GOT3 (cell line): ENCODE results near the gene LRP1B.

Source experiments
- DNase-seq: peaks from one replicate; lab custom pipeline; 2025; ENCODE audit warnings: mixed read lengths; lab: John Stamatoyannopoulos, UW

The LRP1B gene

DNA sequence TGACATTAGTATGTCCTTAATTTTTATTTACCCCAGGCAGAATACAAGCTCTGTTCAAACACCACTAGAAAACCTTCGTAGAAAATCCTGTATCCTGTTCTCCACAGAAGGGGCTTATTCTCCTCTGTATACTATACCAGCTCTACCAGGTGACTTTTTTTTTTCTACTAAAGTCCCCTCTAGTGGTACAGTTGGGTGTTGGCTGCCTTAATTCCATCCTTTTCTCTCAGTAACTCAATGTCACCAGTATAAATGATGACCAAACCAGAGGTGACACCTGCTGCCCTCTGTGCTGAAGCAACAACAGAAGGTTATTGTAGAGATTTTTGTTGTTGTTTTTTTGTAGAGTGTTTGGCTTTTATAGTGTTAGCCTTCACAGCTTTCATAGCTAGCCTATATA lies 1322.0 kb downstream of the LRP1B start:
- no peak for DNase-seq

DNA sequence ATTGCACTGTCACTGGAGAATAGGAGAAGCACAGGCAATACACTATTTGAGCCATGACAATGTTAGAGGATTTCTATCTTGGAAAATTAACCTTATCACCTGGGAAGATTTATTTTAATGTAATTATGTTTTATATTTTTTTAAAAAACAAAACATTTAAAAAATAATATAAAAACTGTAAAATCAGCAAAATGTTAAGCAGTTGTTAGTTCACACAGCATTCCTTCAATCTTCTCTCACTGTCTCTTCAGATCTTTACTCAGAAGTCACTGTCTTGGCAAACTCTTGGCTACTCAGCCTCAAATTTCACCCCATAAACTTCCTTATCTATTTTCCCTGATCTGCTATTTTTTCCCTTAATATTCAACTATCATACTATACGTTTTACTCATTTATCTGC lies 1322.6 kb downstream of the LRP1B start:
- no peak for DNase-seq

DNA sequence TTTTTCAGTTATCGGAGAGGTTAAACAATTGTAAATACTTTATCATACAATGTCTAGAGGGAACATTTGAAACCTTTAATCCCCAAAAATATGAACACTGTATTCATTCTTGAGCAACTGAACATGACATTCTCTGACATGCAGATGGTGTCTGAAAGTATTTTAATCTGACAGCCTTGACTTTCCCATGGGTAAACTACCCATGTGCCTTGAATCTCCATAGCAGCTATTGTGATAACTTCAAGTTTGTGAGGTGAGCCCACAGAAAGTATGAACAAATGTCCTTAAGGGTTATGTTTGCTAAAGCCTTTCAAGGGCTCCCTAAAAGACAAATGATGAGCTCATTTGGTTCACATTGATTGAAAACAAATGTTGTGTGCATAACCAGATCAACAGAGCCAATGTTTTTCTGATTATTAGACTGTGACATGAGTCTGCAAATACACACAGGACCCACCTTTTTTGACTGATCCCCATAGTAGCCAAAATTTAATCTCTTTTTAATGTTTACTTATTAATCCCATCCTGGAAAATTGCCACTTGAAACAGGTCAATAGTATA lies 1326.0 kb downstream of the LRP1B start:
- no peak for DNase-seq

DNA sequence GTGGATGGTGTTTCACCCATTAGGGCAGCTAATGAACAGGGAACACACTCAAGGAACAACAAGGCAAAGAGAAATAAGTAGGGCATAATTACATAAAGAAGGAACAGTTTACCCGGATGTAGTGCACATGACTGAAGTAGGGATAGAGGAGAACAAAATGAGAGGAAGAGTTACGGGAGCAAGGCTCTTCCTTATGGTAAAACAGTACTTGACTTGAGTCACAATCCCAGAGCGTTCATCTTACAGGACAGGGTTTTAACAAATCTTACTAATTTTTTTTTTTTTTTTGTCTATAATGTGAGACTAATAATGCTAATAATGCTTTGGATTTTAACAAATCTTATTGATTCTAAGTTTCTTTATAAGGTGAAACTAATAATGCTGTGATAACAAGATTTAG lies 1329.5 kb downstream of the LRP1B start:
- DNase-seq = no peak

DNA sequence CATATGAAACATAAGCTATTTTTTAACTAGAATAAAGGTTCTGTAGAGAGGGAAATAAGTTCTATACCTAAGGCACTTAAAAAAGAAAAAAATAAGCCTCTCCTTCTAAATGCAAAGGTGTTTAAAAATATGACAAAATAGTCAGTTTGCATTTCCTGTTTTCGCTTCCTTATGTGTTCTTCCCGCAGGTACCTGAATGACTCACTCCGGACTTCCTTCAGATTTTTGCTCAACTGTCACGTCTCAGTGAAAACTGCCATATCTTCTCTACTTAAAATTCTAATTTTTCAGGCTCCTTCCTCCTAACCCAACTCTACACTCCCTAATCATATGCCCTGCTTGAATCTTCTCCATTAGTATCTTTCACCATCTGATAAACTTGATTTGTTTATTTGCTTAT lies 1333.1 kb downstream of the LRP1B start:
- DNase-seq = no peak

DNA sequence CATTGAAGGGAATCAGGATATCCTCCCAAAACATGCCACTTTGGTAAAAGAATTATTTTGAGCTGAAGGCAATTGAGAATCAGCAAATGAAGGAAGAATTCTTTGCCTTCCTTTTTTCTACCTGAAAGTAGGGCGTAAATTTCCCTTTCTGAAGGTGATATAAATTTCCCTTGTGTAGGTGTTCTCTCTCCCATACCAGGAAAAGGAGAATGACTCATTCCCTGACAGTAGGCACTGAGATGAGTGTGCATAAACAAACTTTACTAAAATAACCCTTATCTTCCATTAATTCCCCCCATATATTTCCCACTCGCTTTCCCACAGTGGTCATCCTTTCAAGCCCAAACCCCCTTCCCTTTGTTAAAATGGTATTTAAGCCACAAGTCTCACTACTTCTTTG lies 1339.0 kb downstream of the LRP1B start:
- no peak for DNase-seq

DNA sequence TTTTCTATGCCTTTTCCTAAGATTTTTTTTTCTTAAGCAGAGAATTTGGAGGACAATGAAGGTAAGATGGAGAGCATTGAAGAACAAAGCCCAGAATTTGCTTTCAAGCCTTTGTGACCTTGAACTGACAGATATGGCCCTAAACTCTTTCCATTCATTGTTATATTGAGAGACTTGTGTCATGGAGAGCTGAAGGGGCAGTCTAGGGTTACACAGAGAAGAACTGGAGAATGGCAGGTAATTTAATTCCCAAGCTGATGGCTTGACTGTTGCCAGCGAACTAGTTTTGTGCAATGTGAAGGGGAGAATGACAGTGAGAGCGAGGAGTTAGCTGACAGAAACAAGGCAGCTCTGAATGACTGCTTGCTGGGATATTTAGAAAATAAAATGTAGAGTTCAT lies 1344.2 kb downstream of the LRP1B start:
- no peak for DNase-seq

DNA sequence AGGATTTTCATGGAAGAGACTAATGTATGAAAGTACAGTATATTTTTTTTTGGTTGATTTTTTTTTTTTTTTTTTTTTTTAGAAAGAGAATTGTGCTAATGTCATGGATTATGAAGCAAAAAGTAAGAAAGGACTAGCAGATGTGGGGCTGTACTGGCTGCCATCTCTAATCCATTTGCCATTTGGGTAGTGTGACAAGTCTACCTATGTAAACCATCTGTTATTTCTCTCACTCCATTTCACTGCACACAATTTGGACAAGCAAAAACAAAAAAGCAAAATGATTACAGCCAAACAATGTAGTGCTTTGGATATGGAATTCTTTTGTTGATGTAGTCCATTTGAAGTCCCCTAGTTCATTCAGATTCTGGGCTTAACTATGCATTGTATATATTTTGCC lies 1355.4 kb downstream of the LRP1B start:
- no peak for DNase-seq

DNA sequence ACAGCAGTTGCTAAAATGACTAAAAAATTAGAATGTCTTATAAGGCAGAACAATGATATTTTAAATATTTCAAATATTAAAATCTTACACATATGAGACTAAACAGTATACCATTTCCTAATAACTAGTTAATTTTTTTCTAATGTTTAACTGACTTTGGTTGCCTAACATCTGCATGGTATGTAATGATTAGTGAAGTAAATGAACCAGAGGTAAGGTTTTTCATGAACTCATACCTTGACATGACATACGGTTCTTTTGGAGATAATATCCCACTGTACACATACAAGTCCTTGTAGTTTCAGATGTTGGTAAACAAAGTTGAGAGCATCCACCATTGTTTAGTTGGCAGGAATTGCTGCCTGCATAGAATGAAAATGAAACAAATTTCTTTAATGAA lies 1360.2 kb downstream of the LRP1B start:
- no peak for DNase-seq

DNA sequence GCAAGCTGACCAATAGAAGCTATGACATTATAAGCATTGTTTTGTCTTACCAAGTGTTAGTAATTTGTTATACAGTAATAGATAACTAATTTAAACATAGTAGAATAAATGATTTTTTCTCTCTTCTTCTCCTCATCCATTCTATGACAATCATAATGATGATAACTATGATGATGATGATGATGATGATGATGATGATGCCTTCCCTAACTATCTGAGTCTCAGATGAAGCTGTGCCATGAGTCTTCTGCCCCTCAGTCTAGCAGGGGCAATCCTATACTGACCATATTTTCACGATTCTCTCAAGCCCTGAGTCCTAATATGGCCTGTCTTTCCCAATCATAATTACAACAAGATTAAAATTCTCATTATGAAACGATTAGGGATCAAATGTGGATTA lies 1369.0 kb downstream of the LRP1B start:
- DNase-seq = no peak

DNA sequence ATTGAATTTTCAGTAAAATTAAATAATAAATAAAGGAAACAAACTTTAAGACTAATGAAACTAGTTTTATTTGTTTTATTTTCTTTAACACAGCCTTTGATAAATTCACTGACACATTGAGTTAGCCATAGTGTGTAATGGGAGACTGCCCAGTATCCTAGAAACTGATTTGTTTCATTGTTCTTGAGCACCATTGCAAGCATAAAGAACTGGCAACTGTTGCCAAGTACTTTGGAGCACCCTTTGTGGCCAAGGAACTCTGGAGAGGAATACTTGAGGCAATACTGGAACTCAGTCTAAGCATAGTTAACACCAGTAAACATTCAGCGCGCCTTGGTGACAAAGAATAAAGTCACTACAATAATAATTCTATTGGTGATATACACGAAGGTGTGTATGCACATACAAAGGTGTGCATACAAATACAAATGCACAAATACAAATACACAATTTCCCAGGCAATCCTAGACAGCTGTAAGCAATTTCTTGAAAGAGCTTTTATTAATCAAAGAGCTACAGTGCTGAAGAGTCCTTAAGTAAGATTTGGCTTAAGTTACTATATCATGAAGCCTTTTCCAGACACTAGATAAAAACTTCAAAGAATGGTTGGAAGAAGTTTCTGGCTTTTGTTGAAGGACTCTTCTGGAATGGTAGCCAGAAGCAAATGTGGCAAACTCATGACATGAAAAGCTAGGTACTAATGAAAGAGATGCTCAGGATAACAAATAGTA lies 1371.2 kb downstream of the LRP1B start:
- no peak for DNase-seq

DNA sequence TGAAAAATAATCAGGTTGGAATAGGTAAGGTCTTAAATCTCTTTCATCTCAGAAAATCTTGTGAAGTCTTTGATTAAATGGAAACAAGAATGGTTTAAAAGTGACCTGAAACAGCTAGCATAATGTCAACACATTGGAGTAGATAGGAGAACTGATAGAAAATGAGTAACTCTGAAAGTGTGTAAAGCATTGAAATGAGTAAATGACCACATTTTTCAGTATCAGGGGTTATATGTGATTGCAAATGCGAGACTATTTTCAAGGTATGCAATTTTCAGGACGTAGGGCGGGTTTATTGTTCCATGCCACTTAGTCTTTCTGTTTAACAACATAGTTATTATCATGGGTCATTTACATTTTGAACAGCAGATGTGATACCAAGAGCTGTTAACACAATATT lies 1383.2 kb downstream of the LRP1B start:
- DNase-seq = no peak

DNA sequence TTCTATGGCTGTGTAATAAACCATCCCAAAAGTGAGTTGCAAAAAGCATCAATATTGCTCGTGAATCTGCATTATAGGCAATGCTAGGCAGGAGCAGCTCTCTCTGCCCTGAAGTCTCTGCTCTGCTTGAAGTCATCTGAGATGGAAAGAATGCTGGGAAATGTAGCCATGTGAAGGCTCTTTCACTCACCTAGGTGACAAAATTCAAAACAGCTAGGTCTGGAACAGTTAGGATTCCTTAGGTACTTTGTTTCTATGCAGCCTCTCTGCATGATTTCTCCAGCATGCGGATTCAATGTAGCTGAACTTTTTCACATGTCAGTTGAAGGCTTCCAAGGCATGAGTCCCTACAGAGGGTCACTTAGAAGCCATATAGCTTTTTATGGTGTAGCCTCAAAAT lies 1383.7 kb downstream of the LRP1B start:
- no peak for DNase-seq

DNA sequence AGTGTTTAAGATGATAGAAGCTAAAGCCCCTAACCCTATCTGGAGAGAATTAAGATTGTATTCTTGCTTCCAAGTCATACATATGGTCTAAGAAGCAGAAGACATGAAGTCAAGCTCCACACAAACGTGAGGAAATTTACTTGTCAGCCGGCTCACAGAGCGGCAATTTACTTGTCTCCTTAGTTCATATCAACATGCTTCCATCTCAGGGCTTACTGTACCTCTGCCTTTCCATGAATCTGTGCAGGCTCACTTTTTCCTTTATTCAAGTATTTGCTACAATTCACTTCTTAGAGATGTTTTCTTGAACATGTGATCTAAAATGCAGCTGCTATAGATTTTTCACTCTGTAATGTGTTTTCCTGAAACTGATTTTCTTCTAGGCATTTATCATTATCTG lies 1386.4 kb downstream of the LRP1B start:
- no peak for DNase-seq

DNA sequence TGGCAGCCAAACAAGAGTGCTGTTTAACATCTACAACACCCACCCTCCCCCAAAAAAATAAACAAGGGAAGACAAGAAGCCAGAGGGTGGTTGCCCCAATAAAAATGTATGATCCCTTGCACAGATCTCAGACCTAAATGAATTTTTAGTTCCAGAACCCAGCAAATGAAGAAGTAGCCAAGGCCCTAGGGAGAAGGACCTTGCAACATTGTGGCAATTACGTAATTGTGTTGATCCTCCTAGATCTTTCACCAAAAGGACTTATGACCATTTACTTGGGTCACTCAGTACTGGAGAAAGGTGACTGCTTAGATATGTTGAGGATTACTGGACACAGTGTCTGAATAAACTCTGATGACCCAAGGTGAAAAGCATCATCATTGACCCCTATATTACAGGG lies 1393.8 kb downstream of the LRP1B start:
- no peak for DNase-seq

DNA sequence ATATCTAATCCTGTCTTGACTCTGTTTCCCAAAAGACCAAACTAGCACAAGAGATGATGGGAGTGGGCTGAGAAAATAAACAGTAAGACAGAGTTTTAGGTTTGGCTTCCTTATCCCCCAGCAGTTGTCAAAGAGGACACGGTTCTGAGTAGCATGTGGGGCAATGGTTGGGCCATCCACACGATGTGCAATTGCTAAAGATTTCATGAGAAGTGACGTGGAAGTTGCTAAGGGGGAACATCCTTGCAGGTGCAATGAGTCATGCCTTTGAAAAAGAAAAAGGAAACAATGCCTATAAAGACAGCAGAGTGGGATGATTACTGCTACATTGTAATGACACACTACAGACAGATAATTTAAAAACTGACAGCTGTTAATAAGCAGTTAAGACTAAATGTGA lies 1395.8 kb downstream of the LRP1B start:
- no peak for DNase-seq

DNA sequence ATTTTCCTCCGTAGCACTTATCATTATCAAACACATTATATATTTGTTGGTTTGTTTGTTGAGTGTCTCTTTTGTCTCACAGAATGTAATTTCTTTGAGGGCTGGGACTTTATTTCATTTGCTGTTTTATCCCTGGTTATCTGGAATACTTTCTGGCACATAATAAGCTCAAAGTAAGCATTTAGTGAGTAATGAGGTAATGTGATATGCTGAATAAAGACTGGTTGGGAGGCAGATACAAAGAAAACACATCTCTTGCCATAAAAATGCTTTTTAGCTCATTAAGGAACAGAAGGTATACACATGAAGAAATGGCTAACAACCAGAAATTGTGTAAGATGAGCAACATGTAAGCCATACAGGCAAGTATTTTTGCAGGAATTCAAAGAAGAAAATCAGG lies 1411.8 kb downstream of the LRP1B start:
- no peak for DNase-seq

DNA sequence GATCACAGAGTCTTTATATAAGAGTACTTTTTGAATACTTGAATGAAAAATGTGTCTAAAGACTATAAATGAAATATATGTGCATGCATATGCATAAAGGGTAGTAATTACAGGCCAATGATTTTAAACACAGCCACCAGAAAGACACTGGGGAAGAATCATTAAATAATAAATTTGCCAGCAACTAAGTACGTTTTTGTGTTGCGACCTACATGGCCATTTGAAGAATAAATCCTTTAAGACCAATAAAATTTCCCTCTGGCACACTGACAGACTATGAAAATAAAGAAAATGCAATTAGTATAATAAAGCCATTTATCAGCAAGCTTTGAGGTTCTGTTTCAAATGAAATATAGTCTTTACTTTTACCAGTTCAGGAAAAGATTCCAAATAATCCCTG lies 1413.3 kb downstream of the LRP1B start:
- no peak for DNase-seq

DNA sequence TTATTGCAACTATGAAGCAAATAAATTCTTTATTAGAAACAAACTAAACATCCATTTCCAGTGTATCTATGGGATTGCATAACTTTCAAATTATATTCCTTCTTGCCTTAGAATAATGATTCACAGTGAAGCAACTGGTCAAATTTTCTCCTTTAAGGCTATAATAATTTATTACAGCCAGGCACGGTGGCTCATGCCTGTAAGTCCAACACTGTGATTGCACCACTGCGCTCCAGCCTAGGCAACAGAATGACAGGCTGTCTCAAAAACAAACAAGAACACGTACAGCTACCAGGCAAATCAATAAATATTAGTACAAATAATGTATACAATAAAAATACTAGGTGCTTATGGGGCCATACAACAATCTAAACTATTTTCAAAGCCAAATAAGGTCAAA lies 1416.2 kb downstream of the LRP1B start:
- no peak for DNase-seq

DNA sequence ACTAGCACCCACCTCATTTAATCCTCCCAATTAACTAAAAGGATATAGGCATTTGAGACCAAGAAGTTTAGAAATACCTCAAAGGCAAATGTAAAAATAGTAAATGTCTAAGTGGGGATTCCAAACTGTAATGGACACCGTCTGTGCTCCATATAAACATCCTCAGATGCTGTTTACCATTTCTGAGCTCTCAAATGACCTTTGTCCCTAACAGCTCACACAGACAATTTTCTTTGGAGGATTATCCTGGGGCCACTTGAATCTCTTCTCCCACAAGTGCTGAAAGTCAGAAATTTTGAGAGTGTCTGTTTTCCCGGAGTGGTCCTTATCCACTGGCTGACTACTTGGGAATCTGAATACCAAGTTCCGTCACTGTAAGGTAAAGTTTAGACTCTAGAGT lies 1418.9 kb downstream of the LRP1B start:
- DNase-seq = no peak

DNA sequence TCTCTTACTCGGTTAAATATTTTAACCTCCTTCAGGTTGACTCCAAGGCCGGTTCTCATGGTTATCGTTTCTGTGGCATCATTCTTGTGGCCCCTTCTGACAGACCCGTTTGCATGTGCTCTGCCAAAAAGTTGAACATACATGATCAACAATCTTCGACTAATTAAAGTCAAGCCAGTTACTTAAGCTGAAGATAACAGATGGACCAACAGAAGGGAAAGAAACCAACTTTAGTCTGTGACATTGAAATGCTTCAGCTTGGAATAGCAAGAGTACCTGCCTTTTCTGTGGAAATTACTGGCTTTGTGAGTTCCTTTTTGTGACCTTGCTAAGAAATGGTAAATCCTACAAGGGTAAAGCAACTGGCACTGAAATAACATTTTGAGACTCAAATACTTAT lies 1429.1 kb downstream of the LRP1B start:
- DNase-seq = no peak

DNA sequence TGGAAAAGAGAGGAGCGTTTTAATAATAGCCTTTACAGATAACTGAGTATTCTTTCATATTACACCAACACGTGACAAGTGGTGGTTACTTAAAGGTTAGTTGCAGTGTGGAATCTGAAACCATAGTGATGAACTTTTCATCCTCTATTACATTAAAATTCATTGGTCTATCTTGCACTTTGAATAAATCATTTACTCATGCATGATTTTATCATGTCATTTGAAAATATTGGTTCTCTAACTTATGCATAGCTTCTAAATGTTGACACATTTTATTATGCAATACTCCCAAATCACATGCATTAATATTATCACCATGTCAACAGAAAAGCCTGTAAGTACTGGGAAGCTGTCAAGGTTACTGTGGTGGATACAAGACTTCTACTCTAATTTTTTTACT lies 1432.2 kb downstream of the LRP1B start:
- DNase-seq = no peak

DNA sequence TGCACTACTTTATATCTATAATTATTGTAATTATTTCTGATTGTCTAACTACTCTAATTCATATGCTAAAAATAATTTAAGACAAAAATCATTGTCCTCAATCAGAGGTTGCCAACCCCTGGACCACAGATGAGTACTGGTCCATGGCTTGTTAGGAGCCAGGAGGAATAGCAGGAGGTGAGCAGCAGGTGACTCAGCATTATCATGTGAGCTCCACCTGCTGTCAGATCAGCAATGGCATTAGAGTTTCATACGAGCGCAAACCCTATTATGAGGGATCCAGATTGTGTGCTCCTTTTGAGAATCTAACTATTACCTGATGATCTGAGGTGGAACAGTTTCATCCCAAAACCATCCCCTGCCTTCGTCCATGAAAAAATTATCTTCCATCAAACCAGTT lies 1434.4 kb downstream of the LRP1B start:
- DNase-seq = no peak

DNA sequence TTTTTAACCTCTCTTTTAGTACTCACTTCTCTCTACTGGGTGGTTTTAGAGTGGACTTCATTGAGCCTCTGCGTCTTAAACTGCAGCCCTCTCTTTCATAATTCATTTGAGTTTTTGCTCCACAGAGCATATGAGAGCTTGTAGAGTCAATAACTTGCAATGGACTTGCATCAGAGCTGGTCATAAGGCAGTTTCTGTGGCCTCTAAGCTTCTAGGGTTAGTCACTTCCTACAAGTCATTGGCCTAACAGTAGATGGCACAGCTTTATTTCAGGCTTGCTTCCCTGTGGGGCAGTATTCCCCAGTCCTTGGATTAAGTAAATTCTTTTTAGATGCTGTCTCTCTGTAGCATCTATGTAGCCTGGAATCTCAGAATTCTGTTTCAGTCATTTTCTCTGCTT lies 1435.7 kb downstream of the LRP1B start:
- DNase-seq = no peak
